Panc1 (cell line): Measurements from ENCODE around the gene RAB14.

Experiments used
- CTCF ChIP-seq: fragments of 450-650 bp; IDR thresholded peaks from 2 replicates; pipeline ENCODE4 v1.5.1; 2017; ENCODE audit warnings: mild to moderate bottlenecking
- POLR2AphosphoS5 ChIP-seq: IDR thresholded peaks from 2 replicates; pipeline ENCODE4 v1.6.1; 2012; ENCODE audit warnings: mild to moderate bottlenecking, low read depth, low read length, moderate library complexity

GRCh38 chr9:121192518-121192917 is 9.2 kb downstream of the RAB14 start:
- TF ChIP-seq CTCF (no peak), POLR2AphosphoS5 (no peak)
